Gastrocnemius medialis (tissue), 4 donors: ENCODE measurements around the gene INAFM2. TPM values are rescaled to one million over a fixed set of nuclear protein-coding genes. Genes with fewer than 3 reads are reported as not detected.

Experiments
- ATAC-seq, 2 donors: fragments of 150-250 bp; one replicate each; pipeline ENCODE4 v1.9.1; 2016
- DNase-seq, 2 donors: peaks; one replicate each; pipeline ENCODE4 v3.0.0-alpha.2; 2019
- H3K27ac ChIP-seq, 4 donors: fragments of 200-600 bp; sonication (generic); 1 replicate in 1 of 4; 2 replicates in 3 of 4; pipeline ENCODE4 v1.5.1; 2016 to 2018; ENCODE audit warnings: mild to moderate bottlenecking in 2 of 4, moderate library complexity in 1 of 4
- H3K27me3 ChIP-seq, 3 donors: fragments of 200-600 bp; sonication (generic) in 2 of 3; 1 replicate in 1 of 3; 2 replicates in 2 of 3; pipeline versions ENCODE4 v1.5.1 to v1.6.0; 2016 to 2019; ENCODE audit warnings: mild to moderate bottlenecking in 1 of 3, moderate library complexity in 1 of 3
- H3K36me3 ChIP-seq, 2 donors: fragments of 200-600 bp; sonication (generic) in 1 of 2; one replicate each; pipeline ENCODE4 v1.5.1; 2017 to 2018
- H3K4me1 ChIP-seq, 2 donors: fragments of 200-600 bp; sonication (generic) in 1 of 2; one replicate each; pipeline ENCODE4 v1.5.1; 2016 to 2017; ENCODE audit warnings: mild to moderate bottlenecking in 2 of 2
- H3K4me3 ChIP-seq, 4 donors: fragments of 200-600 bp; sonication (generic) in 3 of 4; 1 replicate in 1 of 4; 2 replicates in 3 of 4; pipeline ENCODE4 v1.5.1; 2016 to 2019; ENCODE audit warnings: mild to moderate bottlenecking in 2 of 4
- H3K9me3 ChIP-seq, 3 donors: fragments of 200-600 bp; sonication (generic) in 2 of 3; 1 replicate in 1 of 3; 2 replicates in 2 of 3; pipeline ENCODE4 v1.5.1; 2016 to 2019
- CTCF ChIP-seq, 5 experiments: fragments of 450-650 bp in 3 of 5; fragments of 200-600 bp in 2 of 5; sonication (generic) in 2 of 5; IDR thresholded peaks in 4 of 5; conservative IDR thresholded peaks in 1 of 5; 1 replicate in 4 of 5; 2 replicates in 1 of 5; pipeline ENCODE4 v1.5.1; 2016 to 2019; ENCODE audit warnings: antibody characterized with exemption in 5 of 5, mild to moderate bottlenecking in 3 of 5, moderate library complexity in 3 of 5
- POLR2A ChIP-seq, 2 donors: fragments of 450-650 bp; IDR thresholded peaks; one replicate each; pipeline ENCODE4 v1.6.1; 2017; ENCODE audit warnings: antibody characterized with exemption in 2 of 2, mild to moderate bottlenecking in 2 of 2, moderate library complexity in 2 of 2
- in situ Hi-C, 4 donors: fragments of 200-750 bp; cut with MboI; loops; one replicate each; pipeline versions ENCODE4 v1.15.0 to v1.8.0; 2017; ENCODE audit warnings: low sequenced_read_pairs in 4 of 4
- intact Hi-C: fragments of 100-400 bp; cut with DNase I; formaldehyde crosslinking; loops from one replicate; pipeline ENCODE4 v1.15.1; 2023; ENCODE audit warnings: low total_unique reads
- total RNA-seq, 4 donors: library from RNA; depleted of rRNA; stranded (reverse); fragments of >200 nt; gene quantifications; one replicate each; pipeline versions ENCODE4 v1.1.0 to v1.2.3, GENCODE V29; 2016

INAFM2 gene
- total RNA-seq, 4 donors from 2014 or later = 17.2 to 28.1 (median 17.7) TPM

- no peak overlapping the region for H3K4me3 ChIP-seq
- H3K27me3 ChIP-seq = peaks cover 0 to 16% (median 0%) of the 10 kb centered on the region in 3 donors
Measured at GRCh38 chr15:40293006-40293405, 30.5 kb upstream of the INAFM2 start.

GRCh38 chr15:40293905-40294895, 29.3 kb upstream of the INAFM2 start:
- Histone ChIP-seq H3K27ac (no peak overlapping the region), H3K36me3 (no peaks in the 10 kb centered on the region), H3K4me3 (no peak overlapping the region), H3K27me3 (peaks cover 0 to 16% (median 0%) of the 10 kb centered on the region in 3 donors), H3K9me3 (no peaks in the 10 kb centered on the region), H3K4me1 (peaks cover 0 to 9% of the 10 kb centered on the region in 2 donors)
- in situ Hi-C loops = no loop called here
- intact Hi-C loops = no loop called here
- DNase-seq (no peak), ATAC-seq (no peak)
- no peak for TF ChIP-seq POLR2A (IDR thresholded peaks at IDR 0.05)
- TF ChIP-seq CTCF (IDR thresholded peaks at IDR 0.05 in 4 of 5, conservative IDR thresholded peaks at IDR 0.05 in 1 of 5) = no peak

More at GRCh38 chr15:40293006-40293405, 30.5 kb upstream of the INAFM2 start:
- Histone ChIP-seq H3K36me3 (no peaks in the 10 kb centered on the region), H3K27ac (no peak overlapping the region), H3K4me1 (peaks cover 0 to 9% of the 10 kb centered on the region in 2 donors), H3K9me3 (no peaks in the 10 kb centered on the region)
- DNase-seq (no peak), ATAC-seq (no peak)
- in situ Hi-C loops (no loop called here), intact Hi-C loops (no loop called here)
- TF ChIP-seq CTCF (IDR thresholded peaks at IDR 0.05 in 4 of 5, conservative IDR thresholded peaks at IDR 0.05 in 1 of 5) = no peak
- TF ChIP-seq POLR2A (IDR thresholded peaks at IDR 0.05) = no peak

GRCh38 chr15:40295297-40295696, 28.2 kb upstream of the INAFM2 start:
- in situ Hi-C loops = no loop called here
- H3K9me3 ChIP-seq = no peaks in the 10 kb centered on the region
- no peak overlapping the region for H3K27ac ChIP-seq
- no peak for DNase-seq
- no peak overlapping the region for H3K4me3 ChIP-seq
- ATAC-seq = no peak
- intact Hi-C loops = no loop called here
- no peak for TF ChIP-seq POLR2A (IDR thresholded peaks at IDR 0.05)
- TF ChIP-seq CTCF (IDR thresholded peaks at IDR 0.05 in 4 of 5, conservative IDR thresholded peaks at IDR 0.05 in 1 of 5) = no peak
- peaks cover 0 to 19% (median 0%) of the 10 kb centered on the region in 3 donors for H3K27me3 ChIP-seq
- peaks cover 0 to 9% of the 10 kb centered on the region in 2 donors for H3K4me1 ChIP-seq
- no peaks in the 10 kb centered on the region for H3K36me3 ChIP-seq

- H3K27ac ChIP-seq = no peak overlapping the region
- peaks cover 0 to 14% (median 0%) of the 10 kb centered on the region in 3 donors for H3K27me3 ChIP-seq
- in situ Hi-C loops = no loop called here
- H3K4me3 ChIP-seq = no peak overlapping the region
- TF ChIP-seq POLR2A (IDR thresholded peaks at IDR 0.05) = no peak
- TF ChIP-seq CTCF (IDR thresholded peaks at IDR 0.05 in 4 of 5, conservative IDR thresholded peaks at IDR 0.05 in 1 of 5) = no peak
- intact Hi-C loops = no loop called here
- no peaks in the 10 kb centered on the region for H3K9me3 ChIP-seq
- H3K4me1 ChIP-seq = peaks cover 0 to 6% of the 10 kb centered on the region in 2 donors
- no peak for DNase-seq
- H3K36me3 ChIP-seq = no peaks in the 10 kb centered on the region
- ATAC-seq = no peak
Measured at GRCh38 chr15:40295877-40296560, 27.5 kb upstream of the INAFM2 start.
